Stimulated activated CD8-positive, alpha-beta memory T cell treated with anti-CD3 and anti-CD28 coated beads, Interleukin-2, amount 100 ng/mL, for 1 hour (primary cell): ENCODE data around the gene ANXA3.
"Not testable (repeated sequence)": the region's sequence is repeated elsewhere in the genome, so short reads cannot be mapped to it uniquely, and the experiment has no call there.

Source experiments
- DNase-seq, 2 donors: peaks; one replicate each; pipeline ENCODE4 v3.0.0-alpha.2; 2020; ENCODE audit warnings: low read depth in 2 of 2

Gene ANXA3

DNA sequence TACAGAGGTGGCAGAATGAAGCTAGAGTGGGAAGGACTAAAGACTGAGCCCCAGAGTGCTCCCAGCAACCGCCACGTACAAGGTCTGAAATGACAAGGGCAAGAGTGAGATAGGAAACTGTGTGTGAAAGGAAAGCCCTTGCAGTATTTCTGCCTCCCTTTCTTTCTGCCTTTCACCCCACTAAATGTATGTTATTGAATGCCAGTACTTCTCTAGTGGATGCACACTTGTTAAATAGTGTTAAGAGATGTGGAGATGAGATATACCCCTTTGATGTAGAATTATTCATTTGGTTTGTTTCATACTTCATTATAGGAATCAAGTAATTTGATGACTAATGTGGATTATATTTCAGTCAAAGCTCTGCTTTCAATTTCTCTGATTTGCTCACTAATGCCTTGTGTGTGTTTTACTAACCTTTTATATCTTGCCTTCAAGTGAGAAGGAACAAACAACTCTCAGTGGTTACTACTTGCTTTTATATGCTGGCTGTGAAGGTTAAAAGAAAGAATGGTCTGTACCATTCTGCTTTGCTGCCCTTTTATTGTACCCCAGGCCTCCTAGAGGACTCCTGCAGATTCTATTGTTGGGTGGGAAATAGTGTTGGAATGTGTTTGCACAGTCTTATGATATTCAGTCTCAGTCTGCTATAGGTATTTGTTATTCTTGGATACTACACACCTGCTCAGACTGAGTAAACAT is 8.0 kb upstream of the ANXA3 start:
- DNase-seq: no peak

DNA sequence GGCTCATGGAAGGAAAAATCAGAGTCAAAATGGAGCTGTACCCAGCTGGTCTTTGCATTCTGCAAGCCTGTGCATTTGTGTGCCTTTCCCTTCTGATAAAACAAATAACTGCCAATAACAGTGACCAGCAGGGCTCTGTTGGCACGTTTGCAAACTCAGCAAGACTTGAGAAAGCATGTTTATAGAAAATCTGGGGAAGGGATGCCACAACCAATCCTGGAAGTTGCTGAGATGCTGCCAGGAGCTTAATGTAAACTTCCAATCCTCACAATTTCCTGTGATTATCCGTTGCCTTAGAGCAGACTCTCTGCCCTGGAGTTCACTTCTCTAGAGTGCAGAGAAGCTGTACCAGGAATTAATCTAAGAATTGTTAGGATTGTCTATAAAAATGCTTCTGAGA is 6.9 kb upstream of the ANXA3 start:
- DNase-seq: no peak

- no peak for DNase-seq
Measured at GRCh38 chr4:78545275-78546246, 6.0 kb upstream of the ANXA3 start.

DNA sequence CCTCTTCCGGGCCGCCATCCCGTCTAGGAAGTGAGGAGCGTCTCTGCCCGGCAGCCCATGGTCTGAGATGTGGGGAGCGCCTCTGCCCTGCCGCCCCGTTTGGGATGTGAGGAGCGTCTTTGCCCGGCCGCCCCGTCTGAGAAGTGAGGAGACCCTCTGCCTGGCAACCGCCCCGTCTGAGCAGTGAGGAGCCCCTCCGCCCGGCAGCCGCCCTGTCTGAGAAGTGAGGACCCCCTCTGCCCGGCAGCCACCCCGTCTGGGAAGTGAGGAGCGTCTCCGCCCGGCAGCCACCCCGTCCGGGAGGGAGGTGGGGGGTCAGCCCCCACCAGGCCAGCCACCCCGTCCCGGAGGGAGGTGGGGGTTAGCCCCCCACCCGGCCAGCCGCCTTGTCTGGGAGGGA is 3.7 kb upstream of the ANXA3 start:
- DNase-seq: not testable (repeated sequence)

GRCh38 chr4:78548889-78549288 is 2.7 kb upstream of the ANXA3 start:
- not testable (repeated sequence) for DNase-seq

DNA sequence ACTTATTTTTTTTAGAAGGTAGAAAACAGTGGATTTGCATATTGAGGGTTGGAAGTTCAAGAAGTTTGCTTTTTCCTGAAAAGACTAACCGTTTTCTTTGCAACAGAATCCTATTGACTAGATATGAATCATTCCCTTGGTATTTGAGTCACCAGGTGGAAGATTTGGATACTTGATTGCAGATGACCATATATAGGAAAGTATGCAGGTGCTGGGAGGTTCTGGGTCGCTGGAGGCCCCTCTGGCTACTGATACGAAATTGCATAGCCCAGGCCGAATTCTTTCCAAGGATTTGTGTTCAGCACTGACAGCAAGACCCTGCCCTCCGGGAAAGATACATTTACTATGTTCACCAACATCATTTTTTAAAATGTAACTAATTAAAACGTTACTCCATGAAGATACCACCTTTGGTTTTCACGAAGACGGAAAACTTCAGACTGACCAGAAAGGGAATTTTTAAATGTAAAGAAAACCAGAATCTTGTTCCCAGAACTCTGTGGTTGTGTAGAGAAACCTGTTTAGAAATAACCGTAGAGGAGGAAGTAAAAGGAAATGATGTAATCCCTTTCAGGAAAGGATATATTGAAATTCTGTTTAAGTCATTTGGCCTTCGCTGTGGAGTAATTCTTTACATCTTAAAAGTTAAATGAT is 946 bp downstream of the ANXA3 start:
- DNase-seq: no peak

DNA sequence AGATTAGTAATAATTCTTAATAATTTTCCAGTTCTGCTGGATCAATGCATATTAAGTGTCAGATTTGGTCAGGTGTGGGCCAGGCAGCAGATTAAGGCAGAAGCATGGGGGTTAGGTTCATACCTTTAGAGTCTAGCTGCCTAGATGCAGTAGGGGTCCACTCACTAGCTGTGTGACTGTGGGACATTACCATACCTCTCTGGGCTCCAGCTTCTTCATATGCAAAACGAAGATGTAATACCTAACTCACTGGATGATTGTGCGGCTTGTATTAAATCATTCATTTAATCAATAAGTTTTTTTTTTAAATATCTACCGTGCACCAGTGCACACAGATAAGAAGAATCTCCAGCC is 1.4 kb downstream of the ANXA3 start:
- DNase-seq: no peak

DNA sequence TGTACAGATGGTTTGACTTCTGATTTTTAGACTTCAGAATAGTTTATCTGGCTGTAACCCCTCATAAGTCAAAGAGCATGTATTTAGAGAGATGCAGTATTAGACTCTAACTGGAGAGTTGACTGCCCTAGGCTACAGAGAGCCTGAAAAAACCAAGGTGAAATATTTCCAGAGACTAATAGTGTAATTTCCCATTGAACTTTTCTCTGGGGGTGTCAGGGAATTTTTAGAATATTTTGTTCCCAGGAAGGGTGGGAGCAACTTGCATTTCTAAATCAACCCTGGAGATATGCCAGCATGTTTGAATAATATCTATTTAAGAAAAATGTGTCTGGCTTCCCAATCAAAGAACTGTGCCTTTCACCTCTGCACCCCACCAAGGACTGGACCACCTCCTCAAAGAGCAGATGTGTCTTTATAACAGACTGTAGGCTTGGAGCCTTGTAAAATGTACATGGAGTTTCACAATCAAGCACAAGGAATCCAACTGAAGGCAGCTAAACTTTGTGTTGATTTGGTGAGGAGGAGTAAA is 2.0 kb downstream of the ANXA3 start:
- DNase-seq: no peak

GRCh38 chr4:78556665-78557064 is 5.1 kb downstream of the ANXA3 start:
- DNase-seq: no peak

DNA sequence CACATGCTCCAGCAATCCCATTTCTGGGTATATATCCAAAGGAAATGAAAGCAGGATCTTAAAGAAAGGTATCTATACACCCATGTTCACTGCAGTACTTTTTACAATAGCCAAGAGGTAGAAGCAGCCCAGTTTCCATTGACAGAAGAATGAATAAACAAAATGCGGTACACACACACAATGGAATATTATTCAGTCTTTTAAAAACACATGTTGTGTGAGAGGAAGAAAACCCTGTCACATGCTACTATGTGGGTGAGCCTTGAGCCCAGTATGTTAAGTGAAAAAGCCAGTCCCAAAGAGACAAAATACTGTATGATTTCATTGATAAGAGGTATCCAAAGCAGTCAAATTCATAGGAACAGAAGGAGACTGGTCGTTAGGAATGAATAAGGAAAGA is 6.3 kb downstream of the ANXA3 start:
- no peak for DNase-seq

- no peak for DNase-seq
Measured at GRCh38 chr4:78558410-78558809, 6.8 kb downstream of the ANXA3 start.

DNA sequence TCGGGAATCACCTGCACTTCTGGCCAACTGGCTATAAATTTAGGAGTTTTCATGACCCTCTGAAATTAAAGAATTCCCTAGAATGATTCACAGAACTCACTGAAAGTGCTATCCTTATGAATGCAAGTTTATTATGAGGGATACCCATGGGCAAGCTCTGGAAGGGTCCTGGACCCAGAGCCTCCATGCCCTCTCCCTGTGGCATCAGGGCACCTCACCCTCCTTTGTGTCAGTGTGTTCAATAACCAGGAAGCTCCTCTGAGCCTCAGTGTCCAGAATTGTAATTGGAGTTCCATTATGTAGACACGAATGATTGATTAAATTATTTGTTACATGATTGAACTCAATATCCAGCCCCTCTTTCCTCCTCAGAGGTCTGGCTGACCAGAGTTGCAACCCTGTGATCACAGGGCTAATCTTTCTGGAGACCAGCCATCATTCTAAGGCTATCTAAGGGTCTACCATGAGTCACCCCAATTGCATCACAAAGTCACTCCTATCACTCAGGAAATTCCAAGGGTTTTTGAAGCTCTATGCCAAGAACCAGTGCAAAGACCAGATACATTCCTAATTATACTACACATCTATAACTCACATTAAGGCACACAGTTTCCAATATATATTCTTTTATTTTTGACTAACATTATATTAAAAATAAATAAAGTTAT is 8.9 kb downstream of the ANXA3 start:
- DNase-seq: no peak

DNA sequence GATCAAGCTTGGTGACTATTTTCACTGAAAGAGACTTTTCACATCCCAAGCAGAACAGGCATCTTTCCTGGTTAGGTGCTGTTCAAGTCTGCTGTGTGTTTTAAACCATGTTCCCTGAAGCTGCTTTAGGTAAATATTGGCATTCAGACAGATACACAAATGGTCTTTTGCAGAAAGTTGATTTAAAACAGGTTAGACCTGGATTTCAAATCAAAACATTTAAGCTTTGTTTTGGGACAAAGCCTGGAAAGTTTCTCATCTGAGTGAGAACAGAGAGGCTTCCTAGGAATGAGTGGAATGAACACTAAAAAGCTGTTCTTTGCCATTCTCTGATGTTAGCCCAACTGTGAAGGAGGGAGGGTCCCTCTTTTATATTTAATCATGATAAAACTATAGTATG is 10.1 kb downstream of the ANXA3 start:
- DNase-seq: no peak

GRCh38 chr4:78562687-78563086 is 11.1 kb downstream of the ANXA3 start:
- no peak for DNase-seq

DNA sequence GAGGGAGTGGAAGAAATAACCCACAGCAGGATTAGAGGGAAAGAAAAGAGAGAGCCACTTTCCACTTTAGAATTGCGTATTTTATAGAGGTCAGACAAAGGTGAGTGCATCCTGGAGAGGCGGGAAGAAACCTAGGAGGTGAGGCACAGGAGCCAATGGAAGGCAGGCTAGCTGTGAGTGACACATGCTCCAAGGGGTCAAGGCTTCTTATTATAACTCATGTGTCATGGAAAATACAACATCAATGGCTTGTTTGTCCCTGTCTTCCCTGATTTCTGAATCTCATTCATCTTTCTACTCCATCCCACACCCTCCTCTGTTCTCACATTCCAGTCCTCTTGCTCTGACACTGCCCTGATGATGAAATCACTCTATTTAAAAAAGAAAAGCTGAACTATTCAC is 14.4 kb downstream of the ANXA3 start:
- DNase-seq: no peak

- DNase-seq: no peak
Measured at GRCh38 chr4:78566834-78567499, 15.4 kb downstream of the ANXA3 start.

DNA sequence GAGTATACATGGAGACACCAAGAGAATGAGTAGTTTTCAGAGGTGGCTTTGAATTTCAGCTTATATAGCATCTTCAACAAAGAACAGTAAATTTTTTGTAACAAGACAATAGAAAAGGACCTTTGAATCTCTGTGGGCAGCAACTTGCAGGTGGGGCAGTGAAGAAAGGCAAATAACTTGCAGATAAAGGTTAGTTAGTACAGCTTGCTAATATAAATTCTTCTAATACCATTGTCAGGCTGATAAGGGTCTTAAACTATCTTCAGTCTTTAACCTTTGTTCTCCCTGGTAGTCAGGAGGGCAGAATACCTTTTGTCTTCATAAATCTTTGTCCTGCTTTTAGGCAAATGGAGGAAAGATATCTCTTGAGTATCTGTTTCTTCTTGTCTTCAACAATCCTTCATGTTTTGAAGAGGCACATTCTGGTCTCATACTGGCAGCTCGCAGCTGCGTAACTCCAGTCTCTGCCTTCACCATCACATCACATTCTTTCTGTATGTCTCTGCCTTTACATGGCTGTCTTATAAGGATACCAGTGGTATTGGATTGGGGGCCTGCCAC is 16.0 kb downstream of the ANXA3 start:
- no peak for DNase-seq

GRCh38 chr4:78568640-78569305 is 17.2 kb downstream of the ANXA3 start:
- DNase-seq: no peak

DNA sequence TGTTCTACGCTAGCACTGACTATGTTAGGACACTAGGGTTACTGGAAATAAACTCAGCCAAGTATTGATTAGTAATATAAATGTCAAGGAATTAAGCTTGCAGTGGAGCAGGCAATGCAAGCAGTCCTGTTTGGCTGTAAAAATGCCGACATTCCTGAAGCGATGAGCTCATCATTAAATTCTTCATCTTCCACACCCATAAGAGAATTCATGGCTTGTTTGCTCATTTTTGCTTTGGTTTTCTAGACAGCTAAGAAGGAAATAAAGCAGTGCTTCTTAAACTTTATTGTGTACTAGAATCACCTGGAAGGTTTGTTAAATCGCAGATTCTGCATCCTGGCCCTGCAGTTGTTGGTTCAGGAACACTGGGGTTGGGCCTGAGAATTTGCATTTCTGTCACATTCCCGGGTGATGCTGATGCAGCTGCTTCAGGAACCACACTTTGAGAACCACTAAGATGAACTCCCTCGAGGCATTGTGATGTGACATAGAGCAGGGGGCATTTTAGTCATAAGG is 17.8 kb downstream of the ANXA3 start:
- no peak for DNase-seq

DNA sequence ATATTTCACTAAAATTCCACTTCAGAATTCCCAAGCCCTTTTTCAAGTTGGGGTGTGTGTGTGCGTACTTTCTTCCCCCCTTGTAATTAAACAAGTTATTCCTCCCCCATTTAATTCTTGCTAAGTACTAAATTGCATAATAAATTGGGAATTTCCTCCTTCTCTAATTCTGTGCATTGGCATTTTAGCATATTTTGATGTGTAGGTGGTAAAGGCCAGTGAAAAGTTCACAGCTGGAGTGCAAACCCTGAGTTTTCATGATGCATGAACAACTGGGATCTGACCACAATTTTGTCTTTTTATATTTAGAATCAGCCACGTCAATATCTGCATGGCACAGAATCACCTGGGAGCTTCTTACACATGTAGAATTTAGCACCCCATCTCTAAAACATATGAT is 18.5 kb downstream of the ANXA3 start:
- DNase-seq: no peak
